Naive thymus-derived CD4-positive, alpha-beta T cell (primary cell): ENCODE results near the gene MYL4. TPM values are rescaled to one million over a fixed set of nuclear protein-coding genes. Genes with fewer than 3 reads are reported as not detected.

Experiments used
- ATAC-seq: fragments of 150-1000 bp; cut with Tn5 transposase; 2 replicates; pipeline ENCODE4 v1.10.0; 2021; ENCODE audit warnings: mild to moderate bottlenecking, moderate library complexity
- CTCF ChIA-PET: fragments of 350-600 bp; sonication (Branson Sonifier 250); formaldehyde crosslinking; loops from one replicate; lab custom pipeline; 2021; ENCODE audit warnings: antibody characterized with exemption; lab: Charles Lee
- POLR2A ChIA-PET: fragments of 350-600 bp; sonication (Branson Sonifier 250); formaldehyde crosslinking; loops from one replicate; lab custom pipeline; 2021; ENCODE audit warnings: antibody characterized with exemption, inconsistent platforms; lab: Charles Lee
- DNase-seq, 9 donors: peaks; one replicate each; pipeline versions ENCODE4 v3.0.0 to v3.0.0-alpha.2; 2020 to 2022; ENCODE audit warnings: mixed read lengths in 1 of 9
- H3K27ac ChIP-seq: one replicate; pipeline ENCODE4 v1.7.0; 2013; ENCODE audit warnings: mild to moderate bottlenecking, low read depth, low read length, moderate library complexity
- H3K27me3 ChIP-seq, 2 donors: one replicate each; pipeline ENCODE4 v1.7.0; 2013; ENCODE audit warnings: low read length in 2 of 2, mild to moderate bottlenecking in 2 of 2, moderate library complexity in 2 of 2; ENCODE audit not compliant: control insufficient read depth in 2 of 2, insufficient read depth in 2 of 2
- H3K36me3 ChIP-seq, 3 experiments: 1 replicate in 2 of 3; 2 replicates in 1 of 3; pipeline ENCODE4 v1.7.0; 2013; ENCODE audit warnings: low read length in 3 of 3, mild to moderate bottlenecking in 3 of 3, moderate library complexity in 1 of 3; ENCODE audit not compliant: insufficient read depth in 3 of 3, control insufficient read depth in 2 of 3
- H3K4me1 ChIP-seq, 2 donors: one replicate each; pipeline ENCODE4 v1.7.0; 2013; ENCODE audit warnings: low read length in 2 of 2, mild to moderate bottlenecking in 2 of 2, moderate library complexity in 1 of 2; ENCODE audit not compliant: control insufficient read depth in 2 of 2, insufficient read depth in 2 of 2
- H3K4me3 ChIP-seq: 2 replicates; pipeline ENCODE4 v1.7.0; 2013; ENCODE audit warnings: mild to moderate bottlenecking, low read length
- H3K9me3 ChIP-seq, 3 experiments: 1 replicate in 2 of 3; 2 replicates in 1 of 3; pipeline ENCODE4 v1.7.0; 2013; ENCODE audit warnings: low read length in 3 of 3; ENCODE audit not compliant: control insufficient read depth in 2 of 3
- H3K27ac Mint-ChIP-seq, 9 donors: one replicate each; pipeline ENCODE4 v1.8.0; 2020 to 2022; ENCODE audit warnings: mixed read lengths in 9 of 9, mild to moderate bottlenecking in 8 of 9, moderate library complexity in 5 of 9, inconsistent platforms in 2 of 9
- H3K27me3 Mint-ChIP-seq, 5 donors: one replicate each; pipeline ENCODE4 v1.8.0; 2021 to 2022; ENCODE audit warnings: mixed read lengths in 5 of 5, mild to moderate bottlenecking in 1 of 5
- H3K36me3 Mint-ChIP-seq, 5 donors: one replicate each; pipeline ENCODE4 v1.8.0; 2020 to 2022; ENCODE audit warnings: mixed read lengths in 5 of 5, mild to moderate bottlenecking in 3 of 5, inconsistent platforms in 1 of 5
- H3K4me1 Mint-ChIP-seq, 7 donors: one replicate each; pipeline ENCODE4 v1.8.0; 2020 to 2022; ENCODE audit warnings: mixed read lengths in 7 of 7, mild to moderate bottlenecking in 3 of 7, inconsistent platforms in 1 of 7
- H3K4me3 Mint-ChIP-seq, 10 donors: one replicate each; pipeline ENCODE4 v1.8.0; 2020 to 2022; ENCODE audit warnings: mild to moderate bottlenecking in 10 of 10, mixed read lengths in 10 of 10, moderate library complexity in 6 of 10, inconsistent platforms in 2 of 10
- H3K9me3 Mint-ChIP-seq, 11 donors: one replicate each; pipeline ENCODE4 v1.8.0; 2020 to 2022; ENCODE audit warnings: mixed read lengths in 11 of 11, mild to moderate bottlenecking in 4 of 11, inconsistent platforms in 1 of 11, moderate library complexity in 1 of 11
- intact Hi-C, 2 donors: fragments of 100-400 bp; cut with micrococcal nuclease; formaldehyde crosslinking; loops; one replicate each; pipeline ENCODE4 v1.15.1; 2023
- polyA plus RNA-seq, 2 donors: library from polyadenylated mRNA; unstranded; fragments of 300-500 nt; fragmentation: Illumina TruSeq; gene quantifications; one replicate each; pipeline ENCODE4 v1.2.3, GENCODE V29; 2021
- total RNA-seq, 6 experiments: library from RNA in 5 of 6; stranded (reverse) in 5 of 6; gene quantifications; 1 replicate in 5 of 6; 2 replicates in 1 of 6; pipeline ENCODE4 v1.2.3 and lab custom pipeline; 2021 to 2026

The MYL4 gene
- total and polyA plus RNA-seq, 7 experiments from 2014 or later = not detected

- intact Hi-C loops = no loop called here
- H3K27ac ChIP-seq = no peak overlapping the region
- no peaks in the 10 kb centered on the region for H3K9me3 Mint-ChIP-seq
- H3K4me1 Mint-ChIP-seq = peaks cover 9 to 20% (median 11%) of the 10 kb centered on the region in 7 donors
- H3K4me1 ChIP-seq = peaks cover 3 to 5% of the 10 kb centered on the region in 2 donors
- ChIA-PET POLR2A (no interaction called here), CTCF (no interaction called here)
- H3K4me3 Mint-ChIP-seq = peak overlapping the region; percentile 48 to 86 (median 76)
- H3K27me3 ChIP-seq = peaks cover 9% of the 10 kb centered on the region in 2 donors
- H3K27ac Mint-ChIP-seq = no peak overlapping the region
- DNase-seq = no peak
- H3K36me3 ChIP-seq = no peaks in the 10 kb centered on the region
- no peak for ATAC-seq
- peak overlapping the region; percentile 16 for H3K4me3 ChIP-seq
- peaks cover 45 to 78% (median 51%) of the 10 kb centered on the region in 5 donors for H3K27me3 Mint-ChIP-seq
- no peaks in the 10 kb centered on the region for H3K36me3 Mint-ChIP-seq
- no peaks in the 10 kb centered on the region for H3K9me3 ChIP-seq
Measured at GRCh38 chr17:47252766-47253512, 43.8 kb downstream of the MYL4 start.

GRCh38 chr17:47253541-47254402, 44.6 kb downstream of the MYL4 start, which contains the start of gene ITGB3:
ITGB3 (plus strand) TSS chr17:47253827; CDS start chr17:47253862, 35 bp downstream.
- CTCF ChIA-PET = interaction anchor here (0.6 kb wide), 1 partner anchor 60 kb away, joined by 3 read pairs; no protein-coding TSS in a partner anchor

GRCh38 chr17:47254403-47254943, 45.3 kb downstream of the MYL4 start:
- Mint-ChIP-seq H3K4me1 (peaks cover 9 to 30% (median 11%) of the 10 kb centered on the region in 7 donors), H3K9me3 (no peaks in the 10 kb centered on the region), H3K27me3 (peaks cover 58 to 81% (median 63%) of the 10 kb centered on the region in 5 donors), H3K4me3 (peak overlapping the region; percentile 82 to 93 (median 87)), H3K36me3 (no peaks in the 10 kb centered on the region), H3K27ac (peak overlapping the region in 2 of 9 donors; percentile 40 to 73)
- H3K27ac ChIP-seq = no peak overlapping the region
- ChIA-PET CTCF (interaction anchor here (0.6 kb wide), 1 partner anchor 59 kb away, joined by 3 read pairs; no protein-coding TSS in a partner anchor), POLR2A (no interaction called here)
- H3K4me1 ChIP-seq = peaks cover 3 to 5% of the 10 kb centered on the region in 2 donors
- intact Hi-C loops = no loop called here
- H3K27me3 ChIP-seq = peaks cover 9% of the 10 kb centered on the region in 2 donors
- peak overlapping the region; percentile 60 for H3K4me3 ChIP-seq
- no peaks in the 10 kb centered on the region for H3K9me3 ChIP-seq
- DNase-seq (peak in 1 of 9 donors; percentile 8), ATAC-seq (no peak)
- no peaks in the 10 kb centered on the region for H3K36me3 ChIP-seq

More at GRCh38 chr17:47253541-47254402, 44.6 kb downstream of the MYL4 start, which contains the start of gene ITGB3:
- Histone ChIP-seq H3K4me3 (peak within 1 kb of the TSS; percentile 60), H3K27ac (no peak within 1 kb of the TSS), H3K36me3 (no peaks in the 10 kb centered on the region), H3K9me3 (no peaks in the 10 kb centered on the region), H3K4me1 (peaks cover 3 to 5% of the 10 kb centered on the region in 2 donors), H3K27me3 (peaks cover 9% of the 10 kb centered on the region in 2 donors)
- Mint-ChIP-seq H3K4me1 (peaks cover 9 to 29% (median 11%) of the 10 kb centered on the region in 7 donors), H3K27ac (peak within 1 kb of the TSS in 2 of 9 donors; percentile 40 to 73), H3K4me3 (peak within 1 kb of the TSS; percentile 82 to 93 (median 87)), H3K9me3 (no peaks in the 10 kb centered on the region), H3K36me3 (no peaks in the 10 kb centered on the region), H3K27me3 (peaks cover 54 to 79% (median 59%) of the 10 kb centered on the region in 5 donors)
- POLR2A ChIA-PET = no interaction called here
- ATAC-seq (peak; percentile 95), DNase-seq (peak; percentile 15 to 65 (median 41))
- intact Hi-C loops = no loop called here

- CTCF ChIA-PET = no interaction called here
- peaks cover 59 to 77% (median 71%) of the 10 kb centered on the region in 5 donors for H3K27me3 Mint-ChIP-seq
- POLR2A ChIA-PET = no interaction called here
- H3K4me3 Mint-ChIP-seq = no peak overlapping the region
- no peak overlapping the region for H3K27ac Mint-ChIP-seq
- H3K4me1 ChIP-seq = peaks cover 3 to 5% of the 10 kb centered on the region in 2 donors
- no peaks in the 10 kb centered on the region for H3K36me3 ChIP-seq
- H3K27me3 ChIP-seq = peaks cover 6 to 9% of the 10 kb centered on the region in 2 donors
- intact Hi-C loops = no loop called here
- no peaks in the 10 kb centered on the region for H3K9me3 Mint-ChIP-seq
- H3K36me3 Mint-ChIP-seq = no peaks in the 10 kb centered on the region
- DNase-seq (no peak), ATAC-seq (no peak)
- peaks cover 9 to 30% (median 11%) of the 10 kb centered on the region in 7 donors for H3K4me1 Mint-ChIP-seq
- no peak overlapping the region for H3K27ac ChIP-seq
- H3K4me3 ChIP-seq = no peak overlapping the region
- H3K9me3 ChIP-seq = no peaks in the 10 kb centered on the region
Measured at GRCh38 chr17:47257651-47258339, 48.6 kb downstream of the MYL4 start.

DNA sequence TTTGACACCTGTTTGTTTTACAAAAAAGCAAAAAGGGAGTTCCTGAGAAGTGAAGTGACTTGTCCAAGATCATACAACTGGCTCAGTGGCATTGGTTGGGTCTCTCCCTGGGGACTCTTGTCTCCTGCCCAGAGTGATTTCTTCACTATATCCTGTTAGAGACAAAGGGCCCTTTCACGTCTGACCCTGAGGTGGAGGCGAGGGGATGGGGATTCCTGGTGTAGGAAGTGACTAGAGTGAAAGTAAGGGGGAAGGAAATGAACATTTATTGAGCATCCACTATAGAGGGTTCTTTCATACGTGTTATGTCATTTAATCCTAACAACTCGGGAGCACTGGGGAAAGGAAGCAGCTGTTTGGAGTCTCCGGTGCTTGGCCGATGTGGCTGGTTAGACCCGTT, 53.4 kb downstream of the MYL4 start:
- no peak overlapping the region for H3K27ac ChIP-seq
- intact Hi-C loops = no loop called here
- no peak for DNase-seq
- ChIA-PET CTCF (no interaction called here), POLR2A (no interaction called here)
- no peaks in the 10 kb centered on the region for H3K9me3 ChIP-seq
- H3K27me3 ChIP-seq = no peaks in the 10 kb centered on the region
- H3K36me3 ChIP-seq = no peaks in the 10 kb centered on the region
- Mint-ChIP-seq H3K4me3 (no peak overlapping the region), H3K36me3 (no peaks in the 10 kb centered on the region), H3K27me3 (peaks cover 29 to 47% (median 39%) of the 10 kb centered on the region in 5 donors), H3K4me1 (peaks cover 0 to 13% (median 0%) of the 10 kb centered on the region in 7 donors), H3K27ac (peak overlapping the region in 1 of 9 donors; percentile 20), H3K9me3 (no peaks in the 10 kb centered on the region)
- H3K4me1 ChIP-seq = no peaks in the 10 kb centered on the region
- no peak overlapping the region for H3K4me3 ChIP-seq
- ATAC-seq = no peak

GRCh38 chr17:47264166-47264565, 55.0 kb downstream of the MYL4 start:
- peaks cover 14 to 33% (median 25%) of the 10 kb centered on the region in 5 donors for H3K27me3 Mint-ChIP-seq
- H3K4me3 ChIP-seq = no peak overlapping the region
- H3K36me3 ChIP-seq = no peaks in the 10 kb centered on the region
- peaks cover 0 to 4% (median under 1%) of the 10 kb centered on the region in 11 donors for H3K9me3 Mint-ChIP-seq
- H3K9me3 ChIP-seq = peaks cover 0 to 3% (median 0%) of the 10 kb centered on the region in 3 experiments
- H3K4me1 Mint-ChIP-seq = peaks cover 0 to 5% (median 0%) of the 10 kb centered on the region in 7 donors
- no peaks in the 10 kb centered on the region for H3K27me3 ChIP-seq
- no peak overlapping the region for H3K4me3 Mint-ChIP-seq
- POLR2A ChIA-PET = no interaction called here
- no peak overlapping the region for H3K27ac Mint-ChIP-seq
- peaks cover 0 to under 1% (median 0%) of the 10 kb centered on the region in 5 donors for H3K36me3 Mint-ChIP-seq
- ATAC-seq = no peak
- DNase-seq = no peak
- H3K4me1 ChIP-seq = no peaks in the 10 kb centered on the region
- intact Hi-C loops = no loop called here
- H3K27ac ChIP-seq = no peak overlapping the region
- CTCF ChIA-PET = no interaction called here
